ENCODE measurements around the gene CELA2A. TPM values are rescaled to one million over a fixed set of nuclear protein-coding genes. Genes with fewer than 3 reads are reported as not detected.

Gene CELA2A
- total RNA-seq, 4 donors from 2014 or later = 0.42 to 9.3 (median 1.5) TPM

DNA sequence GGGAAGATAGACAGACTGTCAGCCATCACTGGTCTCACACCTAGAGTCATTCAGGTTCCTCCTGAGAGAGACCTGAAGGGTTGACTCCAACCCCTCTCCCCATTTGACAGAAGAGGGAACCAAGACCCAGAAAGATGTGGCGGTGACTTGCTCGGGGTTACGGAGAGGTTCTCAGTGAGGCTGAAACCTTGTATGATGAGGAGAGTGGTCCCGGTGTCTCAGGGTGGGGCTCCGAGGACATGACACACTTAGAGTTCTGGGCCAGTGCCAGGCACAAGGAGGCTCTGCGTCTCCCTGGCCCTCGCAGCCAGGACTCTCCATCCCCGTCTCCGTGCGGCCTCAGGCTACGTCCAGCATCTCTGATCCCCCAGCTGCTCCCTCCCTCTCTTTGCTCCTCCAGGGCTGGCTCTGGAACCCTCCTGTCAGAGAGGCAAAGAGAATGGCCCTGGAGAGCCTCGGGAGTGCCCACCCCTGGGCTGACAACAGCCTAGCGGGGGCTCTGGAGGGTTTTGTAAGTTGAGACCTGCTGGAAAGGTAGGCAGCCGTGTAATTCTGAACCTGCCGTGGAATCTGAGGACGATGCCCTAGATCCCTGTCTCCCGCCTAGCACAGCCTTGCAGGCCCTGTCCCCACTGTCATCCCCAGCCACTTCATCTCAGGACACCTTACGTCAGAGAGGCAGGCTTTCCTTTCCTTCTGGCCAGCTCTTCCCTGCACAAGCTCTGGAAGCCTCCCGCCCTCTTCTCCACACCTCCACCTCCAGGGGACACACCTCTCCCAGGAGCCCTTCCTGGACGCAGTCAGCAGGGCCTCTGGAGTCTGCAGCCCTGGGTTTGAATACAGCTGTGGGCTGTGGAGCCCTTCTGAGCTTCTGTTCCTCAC is 42.7 kb upstream of the CELA2A start:
- Histone ChIP-seq H3K4me3 (no peak overlapping the region), H3K9me3 (no peaks in the 10 kb centered on the region), H3K27me3 (no peaks in the 10 kb centered on the region), H3K4me1 (peaks cover 0 to 78% (median 32%) of the 10 kb centered on the region in 4 donors), H3K27ac (peak overlapping the region in 1 of 4 donors; percentile 78), H3K36me3 (no peaks in the 10 kb centered on the region)
- 84 to 92% methylated on average over 20 of the region's 20 CpGs for WGBS, 2 donors
- TF ChIP-seq, protein P1, sequence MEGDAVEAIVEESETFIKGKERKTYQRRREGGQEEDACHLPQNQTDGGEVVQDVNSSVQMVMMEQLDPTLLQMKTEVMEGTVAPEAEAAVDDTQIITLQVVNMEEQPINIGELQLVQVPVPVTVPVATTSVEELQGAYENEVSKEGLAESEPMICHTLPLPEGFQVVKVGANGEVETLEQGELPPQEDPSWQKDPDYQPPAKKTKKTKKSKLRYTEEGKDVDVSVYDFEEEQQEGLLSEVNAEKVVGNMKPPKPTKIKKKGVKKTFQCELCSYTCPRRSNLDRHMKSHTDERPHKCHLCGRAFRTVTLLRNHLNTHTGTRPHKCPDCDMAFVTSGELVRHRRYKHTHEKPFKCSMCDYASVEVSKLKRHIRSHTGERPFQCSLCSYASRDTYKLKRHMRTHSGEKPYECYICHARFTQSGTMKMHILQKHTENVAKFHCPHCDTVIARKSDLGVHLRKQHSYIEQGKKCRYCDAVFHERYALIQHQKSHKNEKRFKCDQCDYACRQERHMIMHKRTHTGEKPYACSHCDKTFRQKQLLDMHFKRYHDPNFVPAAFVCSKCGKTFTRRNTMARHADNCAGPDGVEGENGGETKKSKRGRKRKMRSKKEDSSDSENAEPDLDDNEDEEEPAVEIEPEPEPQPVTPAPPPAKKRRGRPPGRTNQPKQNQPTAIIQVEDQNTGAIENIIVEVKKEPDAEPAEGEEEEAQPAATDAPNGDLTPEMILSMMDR (IDR thresholded peaks at IDR 0.05) = no peak
- no peak for TF ChIP-seq POLR2A (IDR thresholded peaks at IDR 0.05)
- TF ChIP-seq EP300 (IDR thresholded peaks at IDR 0.05) = no peak
- DNase-seq (ENCODE audit: low spot score in 2 of 2) = no peak

DNA sequence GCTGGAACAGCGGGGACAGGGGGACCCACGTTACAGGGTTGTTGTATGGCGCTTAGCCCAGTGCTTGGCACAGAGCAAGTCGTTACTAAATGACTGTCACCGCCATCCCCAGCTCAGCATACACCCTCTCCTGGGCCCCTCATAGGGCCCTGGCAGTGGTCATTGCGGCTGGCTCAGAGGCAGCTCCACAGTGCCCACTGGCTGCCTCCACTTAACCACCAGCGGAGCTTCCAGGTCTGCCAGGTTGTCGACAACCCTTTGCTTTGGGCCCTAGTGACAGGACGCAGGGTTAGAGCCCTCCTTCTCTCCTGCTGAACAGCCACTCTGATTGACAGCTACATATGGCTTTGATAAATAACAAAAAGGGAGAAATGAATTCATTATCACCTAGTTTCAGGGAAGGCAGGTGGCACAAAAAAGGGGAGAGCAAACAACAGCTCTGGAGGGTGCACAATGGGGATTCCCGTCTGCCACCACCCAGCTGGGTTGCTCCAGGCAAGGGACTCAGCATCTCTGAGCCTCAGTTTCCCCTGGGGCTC is 42.0 kb upstream of the CELA2A start:
- peaks cover 0 to 78% (median 29%) of the 10 kb centered on the region in 4 donors for H3K4me1 ChIP-seq

DNA sequence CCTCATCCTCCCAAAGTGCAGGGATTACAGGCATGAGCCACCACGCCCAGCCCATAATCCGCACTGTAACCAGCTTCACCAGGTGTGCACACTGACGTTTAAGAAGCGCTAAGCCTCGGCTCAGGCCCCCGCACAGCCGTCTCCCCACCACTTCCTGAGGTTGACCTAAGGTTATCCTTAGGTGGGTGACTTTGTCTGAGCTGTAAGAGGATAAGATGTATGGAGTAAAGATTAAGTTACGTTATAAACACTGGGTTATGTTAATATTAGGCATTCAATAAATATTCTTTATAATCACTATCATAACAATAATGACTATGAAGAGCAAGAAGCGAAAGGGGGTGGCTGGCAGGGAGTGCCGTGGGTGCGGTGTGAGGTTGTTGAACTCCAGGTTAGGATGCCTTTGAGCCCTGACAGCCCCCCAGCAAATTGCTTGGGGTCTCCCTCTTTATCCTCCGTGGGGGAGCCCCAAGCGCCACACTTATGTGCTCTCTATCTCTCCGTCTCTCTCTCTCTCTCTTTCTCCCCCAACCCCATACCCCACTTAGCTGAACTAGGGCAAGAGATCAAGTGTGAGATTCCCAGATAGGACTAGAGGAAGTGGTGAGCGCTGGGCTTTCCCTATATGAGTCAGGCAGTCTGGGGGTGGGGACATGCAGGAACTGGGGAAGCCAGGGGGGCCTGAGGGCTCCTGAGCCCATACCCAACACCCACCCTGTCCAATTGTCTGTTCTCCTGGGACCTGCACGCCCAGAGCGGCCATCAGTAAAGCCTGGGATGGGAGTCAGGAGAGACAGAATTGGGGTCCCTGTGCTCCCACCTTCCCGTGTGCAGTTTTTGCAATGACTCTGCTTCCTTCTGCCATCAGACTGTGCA is 39.2 kb upstream of the CELA2A start:
- H3K9me3 ChIP-seq = no peaks in the 10 kb centered on the region
- H3K36me3 ChIP-seq = no peaks in the 10 kb centered on the region
- peaks cover 0 to 67% (median 18%) of the 10 kb centered on the region in 4 donors for H3K4me1 ChIP-seq
- H3K4me3 ChIP-seq = no peak overlapping the region
- H3K27me3 ChIP-seq = no peaks in the 10 kb centered on the region
- DNase-seq (ENCODE audit: low spot score in 2 of 2) = peak in 1 of 2 donors; percentile 37
- 74 to 78% methylated on average over 18 of the region's 18 CpGs for WGBS, 2 donors
- H3K27ac ChIP-seq = peak overlapping the region in 2 of 4 donors; percentile 55 to 56
- TF ChIP-seq POLR2A (IDR thresholded peaks at IDR 0.05) (no peak), EP300 (IDR thresholded peaks at IDR 0.05) (no peak)
- TF ChIP-seq, protein P1 (IDR thresholded peaks at IDR 0.05) = no peak

More for the DNA sequence above, 42.0 kb upstream of the CELA2A start:
- 89 to 96% methylated on average over 9 of the region's 10 CpGs for WGBS, 2 donors
- Histone ChIP-seq H3K27ac (peak overlapping the region in 1 of 4 donors; percentile 23), H3K4me3 (no peak overlapping the region), H3K27me3 (no peaks in the 10 kb centered on the region), H3K9me3 (no peaks in the 10 kb centered on the region), H3K36me3 (no peaks in the 10 kb centered on the region)
- DNase-seq (ENCODE audit: low spot score in 2 of 2) = no peak
- no peak for TF ChIP-seq EP300 (IDR thresholded peaks at IDR 0.05)
- TF ChIP-seq, protein P1 (IDR thresholded peaks at IDR 0.05) = no peak
- TF ChIP-seq POLR2A (IDR thresholded peaks at IDR 0.05) = no peak

DNA sequence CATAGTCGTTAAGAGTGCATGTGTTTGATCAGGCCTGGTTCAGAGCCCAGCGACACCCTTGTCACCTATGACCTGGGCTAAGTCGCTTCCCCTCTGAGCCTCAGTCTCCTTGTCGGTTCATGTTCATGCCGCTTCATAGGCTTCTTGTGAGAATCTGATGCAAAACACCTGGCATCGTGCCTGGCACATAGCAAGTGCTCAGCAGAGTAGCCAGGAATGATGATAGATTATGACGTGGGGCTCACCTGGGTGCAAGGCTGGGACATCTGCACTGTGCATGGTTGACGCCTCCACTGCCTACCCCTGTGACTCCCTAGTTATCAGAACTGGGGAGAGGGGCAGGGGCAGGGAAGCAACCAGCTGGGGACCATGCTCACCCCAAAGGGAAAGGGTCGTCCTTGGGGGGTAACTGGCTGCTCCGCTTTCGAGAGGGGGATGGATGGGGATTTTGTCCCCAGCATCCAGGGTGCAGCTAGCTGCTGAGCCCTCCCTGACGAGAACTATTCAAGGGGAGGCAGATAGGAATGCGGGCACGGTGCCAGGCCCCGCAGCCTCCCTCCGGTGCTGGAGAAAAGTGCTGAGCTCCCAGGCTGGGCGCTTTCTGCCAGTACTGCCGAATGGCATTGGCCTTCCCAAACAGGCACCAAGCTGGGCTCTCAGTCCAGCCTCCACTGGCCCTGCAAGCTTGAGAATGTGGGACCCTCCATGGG is 37.6 kb upstream of the CELA2A start:
- no peaks in the 10 kb centered on the region for H3K9me3 ChIP-seq
- H3K27me3 ChIP-seq = no peaks in the 10 kb centered on the region
- peaks cover 0 to 54% (median 14%) of the 10 kb centered on the region in 4 donors for H3K4me1 ChIP-seq
- 69 to 74% methylated on average over 18 of the region's 18 CpGs for WGBS, 2 donors
- H3K27ac ChIP-seq = no peak overlapping the region
- no peak for DNase-seq (ENCODE audit: low spot score in 2 of 2)
- H3K36me3 ChIP-seq = no peaks in the 10 kb centered on the region
- TF ChIP-seq, protein P1 (IDR thresholded peaks at IDR 0.05) = no peak
- TF ChIP-seq EP300 (IDR thresholded peaks at IDR 0.05) (no peak), POLR2A (IDR thresholded peaks at IDR 0.05) (no peak)
- H3K4me3 ChIP-seq = no peak overlapping the region

Data from tibial nerve (tissue), 4 donors.